Endothelial cell (in vitro differentiated cells): Measurements from ENCODE around the gene TMEM44. TPM values are rescaled to one million over a fixed set of nuclear protein-coding genes. Genes with fewer than 3 reads are reported as not detected.

Experiments
- total RNA-seq: library from RNA; stranded (reverse); fragmentation: NEBNext Ultra II Directional; extraction: Animal tissue kit (Norgen Biotek cat#: 25700); gene quantifications from one replicate; pipeline ENCODE4 v1.2.1, GENCODE V29; 2021; ENCODE audit not compliant: unreplicated experiment

The TMEM44 gene
- total RNA-seq, 1 donor from 2014 or later = 51.1 TPM

Other genes starting within 250 kb of the TMEM44 start
- gene GP5, start 234.2 kb downstream of the TMEM44 start, total RNA-seq = 0.23 TPM
- gene ATP13A3, start 146.4 kb downstream of the TMEM44 start, total RNA-seq = 32.1 TPM
- 35.8 TPM for gene LSG1, start 38.8 kb upstream of the TMEM44 start, total RNA-seq
- gene FAM43A, start 52.5 kb upstream of the TMEM44 start, total RNA-seq = 33.5 TPM